NK-92 (cell line): Measurements from ENCODE around the gene MGA.

Source experiments
- DNase-seq: peaks from one replicate; lab custom pipeline; 2025; ENCODE audit not compliant: unreplicated experiment; lab: John Stamatoyannopoulos, UW

Gene MGA

GRCh38 chr15:41660235-41661077, at the start of gene MGA:
TSS of gene MGA (plus strand) at chr15:41660405.
- no peak for DNase-seq

DNA sequence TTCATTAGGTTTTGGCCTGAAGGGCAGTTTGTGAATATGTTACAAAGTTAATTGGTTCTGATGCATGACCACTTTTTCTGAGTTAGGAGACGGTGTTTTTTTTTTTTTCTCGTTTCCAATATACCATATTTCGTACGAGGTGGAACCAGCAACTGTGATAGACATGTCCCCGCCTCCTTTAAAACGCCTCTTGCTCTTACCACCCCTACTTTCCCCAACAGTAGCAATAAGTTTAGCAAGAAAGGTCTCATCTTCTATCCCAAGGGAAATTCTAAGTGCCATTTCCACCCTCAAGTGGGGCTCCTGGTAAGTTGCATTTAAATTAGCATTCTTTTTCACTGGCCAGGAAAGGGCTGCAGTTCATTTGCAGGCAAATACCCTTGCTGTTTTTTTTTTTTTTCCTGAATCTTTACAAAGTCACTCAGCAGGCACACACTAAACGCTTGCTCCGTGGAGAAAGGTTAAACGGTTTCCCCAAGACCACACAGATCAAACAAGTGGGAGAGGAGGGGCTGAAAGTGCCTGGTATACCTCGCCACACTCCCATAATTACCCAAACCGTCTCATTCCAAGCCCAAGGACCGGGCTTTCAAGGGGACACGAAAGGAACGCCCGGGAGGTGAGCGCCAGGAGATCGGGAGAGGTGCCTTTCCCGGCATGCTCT, 39.5 kb upstream of the MGA start:
- DNase-seq: no peak

DNA sequence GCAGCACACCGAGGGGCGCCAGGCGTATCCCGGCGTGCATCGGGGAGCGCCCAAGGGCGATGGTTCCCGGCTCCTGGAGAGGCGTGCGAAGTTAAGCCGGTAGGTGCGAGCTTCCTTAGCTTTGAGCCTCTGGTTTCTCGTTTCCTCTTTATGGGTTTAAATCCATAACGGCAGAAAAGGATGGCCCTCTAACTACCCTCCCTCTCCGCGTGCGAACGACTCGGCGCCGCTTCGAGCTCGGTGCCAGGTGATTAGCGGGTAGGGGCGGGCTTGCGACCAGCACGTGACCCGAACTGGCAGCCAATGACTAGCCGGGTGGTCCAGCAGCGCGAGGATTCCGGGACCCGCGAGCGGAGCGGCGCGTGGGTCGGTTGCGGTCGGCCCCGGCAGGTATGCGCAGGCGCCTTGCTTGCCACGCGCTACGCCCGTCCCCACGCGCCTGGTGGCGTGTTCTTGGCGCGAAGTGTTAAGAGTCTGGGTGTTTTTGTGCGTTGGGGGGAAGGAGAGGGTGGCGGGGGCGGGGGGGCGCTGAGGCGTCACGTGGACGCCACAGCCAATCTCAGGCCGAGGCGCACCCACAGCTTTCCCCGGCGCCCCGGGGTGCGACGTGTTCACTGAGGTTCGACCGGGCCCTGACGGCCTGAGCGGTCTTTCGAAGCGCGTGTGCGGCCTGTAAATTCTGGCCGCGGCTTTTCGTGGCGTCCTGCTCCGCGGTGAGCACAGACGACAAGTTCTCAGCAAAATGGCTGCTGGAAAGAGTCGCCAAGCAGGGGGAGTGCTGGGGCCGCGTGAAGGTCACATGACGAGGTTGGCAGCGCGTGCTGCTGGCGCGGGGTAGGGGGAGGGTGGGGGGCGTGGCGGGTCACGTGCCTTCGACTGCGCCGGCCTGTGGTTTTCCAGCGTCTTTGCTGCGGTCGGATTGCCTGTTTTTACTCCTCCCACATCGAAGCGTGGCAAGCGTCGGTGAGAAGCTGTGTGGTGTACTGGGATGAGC, 38.7 kb upstream of the MGA start:
- DNase-seq: no peak

- no peak for DNase-seq
These were observed 37.3 kb upstream of the MGA start for GRCh38 chr15:41622901-41623300.

DNA sequence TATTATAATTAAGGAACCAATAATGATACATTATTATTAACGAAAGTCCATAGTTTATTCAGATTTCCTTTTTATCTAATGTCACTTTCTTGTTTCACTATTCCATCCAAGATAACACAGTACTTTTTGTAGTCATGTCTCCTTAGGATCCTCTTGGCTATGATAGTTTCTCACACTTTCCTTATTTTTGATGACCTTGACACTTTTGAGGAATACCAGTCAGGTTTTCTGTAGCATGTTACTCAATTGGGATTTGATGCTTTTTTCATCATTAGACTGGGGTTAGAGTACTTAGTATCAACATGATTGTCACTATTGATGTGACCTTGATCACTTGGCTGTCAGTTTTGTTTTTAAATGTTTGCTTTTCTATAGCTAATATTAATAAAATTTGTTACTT, 33.0 kb upstream of the MGA start:
- DNase-seq: no peak

GRCh38 chr15:41629463-41629862, 30.7 kb upstream of the MGA start:
- no peak for DNase-seq

DNA sequence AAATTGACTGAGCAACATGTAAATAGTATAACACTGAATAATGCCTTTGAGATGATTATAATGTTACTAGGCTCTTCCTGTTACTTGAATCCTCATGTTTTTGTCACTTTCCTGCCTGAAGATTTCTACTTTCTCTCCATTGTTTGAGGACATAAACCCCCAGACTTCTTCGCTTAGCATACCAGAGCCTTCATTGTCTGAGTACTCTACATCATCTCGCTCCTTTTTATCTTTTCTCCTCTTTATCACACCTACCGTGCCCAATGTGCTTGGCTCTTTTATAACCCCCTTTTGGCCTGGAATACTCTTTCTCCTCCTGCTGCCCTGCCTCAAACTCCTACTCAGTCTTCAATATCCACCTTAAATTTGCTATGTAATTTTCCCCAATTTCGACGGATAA, 30.3 kb upstream of the MGA start:
- no peak for DNase-seq

DNA sequence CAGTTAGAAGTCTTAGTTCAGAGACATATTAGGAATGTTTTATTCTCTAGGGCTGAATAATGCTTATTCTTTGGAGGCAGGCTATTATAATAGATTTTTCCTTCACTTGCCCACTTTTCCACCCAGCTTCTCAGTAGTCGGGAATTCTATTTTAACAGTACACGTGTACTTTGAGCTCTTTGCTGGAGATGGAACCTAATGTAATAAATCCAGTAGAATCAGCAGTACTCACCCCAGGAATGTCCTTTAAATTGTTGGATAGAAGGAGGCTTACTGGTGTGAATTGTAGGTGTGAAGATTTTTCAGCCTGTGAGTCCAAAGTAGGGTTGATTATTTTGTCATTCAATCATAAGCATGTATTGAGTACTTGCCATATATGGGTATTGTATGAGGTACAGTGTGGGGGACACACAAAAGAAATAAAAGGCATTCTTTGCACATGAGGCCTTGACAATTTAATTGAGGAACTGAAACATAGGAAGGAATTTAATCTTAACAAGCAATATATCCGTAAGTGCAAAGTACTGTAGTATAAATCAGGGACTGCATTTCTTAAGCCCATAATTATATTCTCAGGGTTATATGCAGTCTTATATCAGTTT, 29.5 kb upstream of the MGA start:
- no peak for DNase-seq

- no peak for DNase-seq
These were observed 28.2 kb upstream of the MGA start for GRCh38 chr15:41631880-41632470.

DNA sequence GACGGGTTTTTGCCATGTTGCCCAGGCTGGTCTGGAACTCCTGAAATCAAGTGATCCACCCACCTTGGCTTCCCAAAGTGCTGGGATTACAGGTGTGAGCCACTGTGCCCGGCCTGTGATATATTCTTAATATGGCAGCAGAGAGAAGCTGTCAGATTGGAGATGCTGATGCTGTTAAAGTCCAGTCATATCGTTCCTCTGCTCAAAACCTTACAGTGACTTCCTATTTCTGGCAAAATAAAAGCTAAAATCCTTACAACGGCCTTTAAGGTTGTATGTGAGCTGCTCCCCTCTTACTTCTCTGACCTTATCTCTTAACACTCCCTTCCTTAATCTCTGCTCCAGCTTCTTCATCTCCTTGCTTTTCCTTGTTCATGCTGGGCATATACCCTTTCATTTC, 26.6 kb upstream of the MGA start:
- no peak for DNase-seq

DNA sequence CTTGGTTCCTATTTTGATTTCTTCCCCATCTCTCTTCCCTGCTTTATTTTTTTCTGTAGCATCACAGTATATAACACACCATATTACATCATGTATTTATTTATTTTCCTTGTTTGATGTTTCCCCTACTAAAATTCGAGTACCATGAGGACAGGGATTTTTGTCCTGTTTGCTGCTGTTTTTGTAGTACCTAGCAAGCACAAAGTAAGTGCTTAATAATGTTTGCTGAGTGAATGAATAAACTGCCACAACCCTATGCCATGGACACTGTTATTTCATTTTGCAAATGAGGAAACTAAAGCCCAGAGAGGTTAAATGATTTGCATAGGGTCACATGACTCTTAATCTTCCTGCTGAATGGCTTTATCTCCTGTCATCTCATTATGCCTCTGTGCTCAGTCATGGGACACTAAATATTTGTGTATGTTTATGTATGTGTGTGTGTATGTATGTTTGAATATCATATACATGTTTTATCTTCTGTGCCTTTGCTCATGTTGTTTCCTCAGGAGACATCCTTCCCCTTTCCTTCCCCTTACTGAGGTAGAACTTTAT, 26.1 kb upstream of the MGA start:
- DNase-seq: no peak

DNA sequence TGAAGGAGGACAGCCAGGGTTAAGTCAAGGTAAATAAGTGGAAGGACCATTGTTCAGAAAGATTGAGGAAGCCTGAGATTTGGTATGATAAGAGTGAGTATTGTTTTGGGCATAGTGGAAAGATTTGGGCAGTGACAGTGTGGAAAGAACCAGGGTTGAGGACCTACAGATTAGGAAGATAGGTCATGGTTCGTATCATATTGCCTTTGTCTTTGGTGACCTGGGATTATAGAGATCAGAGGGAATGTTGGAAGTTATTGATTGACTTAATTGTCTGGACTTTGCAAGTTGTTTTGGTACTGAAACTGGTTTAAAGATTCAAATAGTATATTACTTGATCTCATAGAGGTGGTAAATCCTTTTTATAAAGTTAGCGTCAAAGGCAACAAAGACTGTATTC, 23.1 kb upstream of the MGA start:
- no peak for DNase-seq

DNA sequence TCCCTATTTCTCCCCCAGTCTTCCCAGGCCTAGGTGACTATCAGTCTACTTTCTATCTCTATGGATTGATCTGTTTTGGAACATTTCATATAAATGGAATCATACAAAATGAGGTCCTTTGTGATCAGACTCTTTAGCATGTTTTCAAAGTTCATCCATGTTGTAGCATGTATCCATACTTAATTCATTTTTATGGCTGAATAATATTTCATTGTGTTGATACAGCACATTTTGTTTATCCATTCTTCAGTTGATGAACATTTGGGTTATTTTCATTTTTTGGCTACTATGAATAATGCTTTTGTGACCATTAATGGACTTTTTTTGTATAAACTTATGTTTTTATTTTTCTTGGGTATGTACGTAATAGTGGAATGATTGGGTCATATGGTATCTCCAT, 19.2 kb upstream of the MGA start:
- no peak for DNase-seq

- DNase-seq: no peak
These were observed 12.9 kb upstream of the MGA start for GRCh38 chr15:41647262-41647661.

GRCh38 chr15:41648097-41648496, 12.1 kb upstream of the MGA start:
- no peak for DNase-seq

GRCh38 chr15:41648770-41649169, 11.4 kb upstream of the MGA start:
- DNase-seq: no peak

DNA sequence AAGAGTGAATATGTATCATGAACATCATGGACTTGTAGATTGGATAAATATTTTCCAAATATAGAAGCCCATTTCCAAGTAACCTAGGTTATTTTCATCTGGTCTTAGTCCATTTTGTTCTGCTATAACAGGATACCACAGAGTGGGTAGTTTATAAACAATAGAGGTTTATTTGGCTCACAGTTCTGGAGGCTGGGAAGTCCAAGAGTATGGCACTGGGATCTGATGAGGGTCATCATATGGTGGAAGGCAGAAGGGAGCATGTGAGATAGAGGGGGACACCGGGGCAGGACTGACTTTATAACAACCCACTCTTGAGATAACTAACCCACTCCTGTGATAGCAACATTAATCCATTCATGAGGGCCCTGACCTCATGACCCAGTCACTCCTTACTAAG, 9.4 kb upstream of the MGA start:
- no peak for DNase-seq

DNA sequence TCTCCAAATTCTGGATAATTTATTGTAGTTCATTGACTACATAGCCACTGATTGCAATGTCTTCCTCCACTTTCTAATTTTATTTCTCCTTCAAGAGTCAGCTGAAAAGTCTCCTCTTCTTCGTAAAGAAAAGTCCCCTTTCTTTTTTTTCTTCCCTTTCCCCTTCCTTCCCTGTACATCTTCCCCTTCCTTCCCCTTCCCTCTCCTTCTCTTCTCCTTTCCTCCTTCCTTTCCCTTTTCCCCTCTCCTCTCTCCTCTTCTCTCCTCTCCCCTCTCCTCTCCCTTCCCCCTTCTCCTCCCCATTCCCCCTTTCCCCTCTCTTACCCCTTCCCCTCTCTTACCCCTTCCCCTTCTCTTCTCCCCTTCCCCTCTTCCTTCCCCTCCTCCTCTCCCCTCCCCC, 8.8 kb upstream of the MGA start:
- no peak for DNase-seq

GRCh38 chr15:41653760-41654159, 6.4 kb upstream of the MGA start:
- DNase-seq: no peak

GRCh38 chr15:41655716-41656115, 4.5 kb upstream of the MGA start:
- no peak for DNase-seq
